K562 (cell line): ENCODE measurements around the gene PHETA1. TPM values are rescaled to one million over a fixed set of nuclear protein-coding genes. Genes with fewer than 3 reads are reported as not detected.

Source experiments
- ATAC-seq: fragments of 200-7000 bp; cut with Tn5 transposase; 3 replicates; pipeline ENCODE4 v1.9.1; 2020; ENCODE audit warnings: moderate library complexity
- BruUV-seq: library from RNA; stranded (reverse); fragments of 400-500 nt; replicated peaks from 2 replicates; lab custom pipeline; 2021; lab: Mats Ljungman, UMichigan
- CTCF ChIA-PET: fragments of 300-600 bp; formaldehyde crosslinking; extraction: SDS; loops from one replicate; lab custom pipeline; 2021; ENCODE audit warnings: low intra/inter-chr PET ratio; lab: Yijun Ruan, JAX
- POLR2A ChIA-PET: fragments of 300-600, 350-650 bp; sonication (Branson Sonifier 250); formaldehyde crosslinking; extraction: SDS; loops from one replicate; lab custom pipeline; 2021; ENCODE audit warnings: antibody characterized with exemption, inconsistent platforms; lab: Yijun Ruan, JAX
- DNase-seq, 4 experiments: peaks; one replicate each; pipeline versions ENCODE4 v3.0.0 to v3.0.0-alpha.2; 2011 to 2018; ENCODE audit warnings: low spot score in 3 of 4, mixed read lengths in 3 of 4; ENCODE audit errors: extremely low read depth in 1 of 4
- FAIRE-seq: peaks from 2 replicates; lab custom pipeline; 2011; peaks lifted over from hg19 to GRCh38; lab: Jason Lieb, UNC
- H2AFZ ChIP-seq: 2 replicates; pipeline ENCODE4 v1.6.0; 2011; ENCODE audit warnings: low read depth, low read length, control low read depth, inconsistent platforms
- H3K27ac ChIP-seq: fragments of 200-600 bp; 3 replicates; pipeline ENCODE4 v1.8.0; 2011; ENCODE audit warnings: low read depth, mild to moderate bottlenecking, control low read depth, inconsistent platforms, low read length, moderate library complexity, mixed read lengths; ENCODE audit errors: extremely low read depth
- H3K27me3 ChIP-seq, 2 experiments: fragments of 300-600 bp in 1 of 2; 2 replicates in 1 of 2; 3 replicates in 1 of 2; pipeline versions ENCODE4 v1.6.0 to v1.8.0; 2011; ENCODE audit warnings: inconsistent platforms in 2 of 2, low read length in 2 of 2, mild to moderate bottlenecking in 1 of 2, mixed read lengths in 1 of 2, moderate library complexity in 1 of 2; ENCODE audit not compliant: control insufficient read depth in 2 of 2, insufficient read depth in 2 of 2
- H3K36me3 ChIP-seq: fragments of 300-600 bp; 3 replicates; pipeline ENCODE4 v1.8.0; 2011; ENCODE audit warnings: mild to moderate bottlenecking, low read length, inconsistent platforms; ENCODE audit not compliant: control insufficient read depth, insufficient read depth
- H3K4me1 ChIP-seq, 2 experiments: fragments of 200-600 bp in 1 of 2; replicated peaks in 1 of 2; 2 replicates in 1 of 2; 3 replicates in 1 of 2; pipeline versions ENCODE4 v1.5.1 to v1.8.0; 2011; ENCODE audit warnings: inconsistent platforms in 2 of 2, low read length in 2 of 2, mild to moderate bottlenecking in 1 of 2, mixed read lengths in 1 of 2, moderate library complexity in 1 of 2; ENCODE audit not compliant: control insufficient read depth in 2 of 2, insufficient read depth in 2 of 2
- H3K4me2 ChIP-seq: 2 replicates; pipeline ENCODE4 v1.6.1; 2011; ENCODE audit warnings: low read length, control low read depth, inconsistent platforms, mixed read lengths; ENCODE audit not compliant: insufficient read depth
- H3K4me3 ChIP-seq: fragments of 200-600 bp; sonication (generic), shearing (Covaris generic); 2 replicates; pipeline ENCODE4 v1.5.1; 2016; ENCODE audit warnings: control low read depth, inconsistent platforms
- H3K79me2 ChIP-seq: fragments of 200-600 bp; 3 replicates; pipeline ENCODE4 v1.8.0; 2011; ENCODE audit warnings: low read length, inconsistent platforms; ENCODE audit not compliant: control insufficient read depth, insufficient read depth
- H3K9ac ChIP-seq, 2 experiments: 2 replicates each; pipeline versions ENCODE4 v1.6.0 to v1.6.1; 2011; ENCODE audit warnings: low read depth in 2 of 2, low read length in 2 of 2, control low read depth in 1 of 2, inconsistent platforms in 1 of 2, mild to moderate bottlenecking in 1 of 2, mixed read lengths in 1 of 2; ENCODE audit not compliant: insufficient read depth in 1 of 2
- H3K9me1 ChIP-seq: one replicate; pipeline ENCODE4 v1.6.0; 2011; ENCODE audit warnings: inconsistent platforms, mild to moderate bottlenecking, low read length, moderate library complexity; ENCODE audit not compliant: control insufficient read depth, insufficient read depth
- H3K9me3 ChIP-seq: replicated peaks from 2 replicates; pipeline ENCODE4 v1.5.1; 2011; ENCODE audit warnings: low read depth, low read length, inconsistent platforms; ENCODE audit not compliant: control insufficient read depth, insufficient read depth
- H4K20me1 ChIP-seq: replicated peaks from 2 replicates; pipeline ENCODE4 v1.6.1; 2011; ENCODE audit warnings: low read length, inconsistent platforms, mixed read lengths; ENCODE audit not compliant: control insufficient read depth, insufficient read depth
- DEAF1 ChIP-seq: fragments of 450-650 bp; formaldehyde crosslinking; IDR thresholded peaks from 2 replicates; pipeline ENCODE4 v1.4.0; 2020; ENCODE audit warnings: mild to moderate bottlenecking, moderate library complexity
- FOXA1 ChIP-seq: fragments of 450-650 bp; IDR thresholded peaks from 2 replicates; pipeline ENCODE4 v1.6.1; 2016; ENCODE audit warnings: mild to moderate bottlenecking, borderline replicate concordance
- KAT7 ChIP-seq: sonication (generic); formaldehyde crosslinking; IDR thresholded peaks from 2 replicates; pipeline ENCODE4 v1.8.0; 2022; ENCODE audit warnings: missing genetic modification reagents, mild to moderate bottlenecking, borderline replicate concordance
- POLR3G ChIP-seq: IDR thresholded peaks from 2 replicates; pipeline ENCODE4 v1.6.1; 2011; ENCODE audit not compliant: insufficient read length, insufficient replicate concordance; ENCODE audit errors: extremely low read depth
- RFX1 ChIP-seq: fragments of 450-650 bp; IDR thresholded peaks from 2 replicates; pipeline ENCODE4 v1.6.1; 2016; ENCODE audit warnings: mild to moderate bottlenecking, moderate library complexity
- TRIM28 ChIP-seq: fragments of 450-650 bp; IDR thresholded peaks from 2 replicates; pipeline ENCODE4 v1.6.1; 2017
- ZNF444 ChIP-seq: fragments of 250-450 bp; sonication (Bioruptor Pico); IDR thresholded peaks from 2 replicates; pipeline ENCODE4 v1.4.0; 2020; ENCODE audit warnings: mild to moderate bottlenecking, moderate library complexity
- ZNF79 ChIP-seq: fragments of 250-450 bp; sonication (Bioruptor Pico); IDR thresholded peaks from 2 replicates; pipeline ENCODE4 v1.4.0; 2020; ENCODE audit warnings: low read depth, mild to moderate bottlenecking, moderate library complexity
- WGBS: fragments of 100-300 bp; shearing (Covaris generic); methylation state at CpG from one replicate; pipeline ENCODE4 v1.1.6; 2016; ENCODE audit warnings: low coverage, mixed read lengths; ENCODE audit not compliant: insufficient coverage; ENCODE audit errors: missing lambda C conversion rate; 5-methylcytosine and 5-hydroxymethylcytosine counted together
- in situ Hi-C: fragments of 300-500 bp; cut with MboI; formaldehyde crosslinking; loops from 4 replicates; pipeline ENCODE4 v1.15.0; 2018; ENCODE audit warnings: inconsistent platforms, mixed read lengths
- intact Hi-C: fragments of 100-400 bp; cut with micrococcal nuclease; formaldehyde crosslinking; loops from 2 replicates; pipeline ENCODE4 v1.14.2; 2022
- polyA plus RNA-seq, 8 experiments: library from polyadenylated mRNA; depleted of rRNA in 4 of 8; stranded (reverse) in 5 of 8; unstranded in 3 of 8; fragments of >200 nt; fragmentation: Nextera tagmentation in 2 of 8; fragmentation: Illumina TruSeq in 1 of 8; extraction: Ambion mirVana in 2 of 8; extraction: Trizol in 1 of 8; gene quantifications; 2 replicates each; pipeline versions ENCODE4 v1.2.1 to v1.2.3, GENCODE V29; 2011 to 2014; ENCODE audit warnings: inconsistent platforms in 1 of 8, missing spikeins in 1 of 8
- total RNA-seq, 7 experiments: library from RNA; depleted of rRNA in 6 of 7; stranded (reverse); fragments of >200 nt in 6 of 7; fragmentation: Illumina TruSeq in 2 of 7; extraction: Trizol in 2 of 7; gene quantifications; 2 replicates each; pipeline versions ENCODE4 v1.2.1 to v1.2.3, GENCODE V29; 2011 to 2021; ENCODE audit warnings: low replicate concordance in 1 of 7
- TF ChIP-seq, protein P1 (sequence below), 2 experiments: fragments of 450-650 bp in 1 of 2; sonication (generic) in 1 of 2; formaldehyde crosslinking in 1 of 2; IDR thresholded peaks in 1 of 2; conservative IDR thresholded peaks in 1 of 2; 2 replicates each; pipeline versions ENCODE4 v1.6.1 to v1.8.1; 2016 to 2023; ENCODE audit warnings: mild to moderate bottlenecking in 2 of 2, moderate library complexity in 2 of 2, inconsistent platforms in 1 of 2, missing genetic modification reagents in 1 of 2
- TF ChIP-seq, protein P2 (sequence below): sonication (generic); formaldehyde crosslinking; IDR thresholded peaks from 2 replicates; pipeline ENCODE4 v1.8.0; 2023; ENCODE audit warnings: mild to moderate bottlenecking, missing genetic modification reagents
- TF ChIP-seq, protein P3 (sequence below): fragments of 450-650 bp; IDR thresholded peaks from 2 replicates; pipeline ENCODE4 v1.7.0; 2016; ENCODE audit warnings: borderline replicate concordance
- TF ChIP-seq, protein P4 (sequence below): fragments of 250-450 bp; sonication (Bioruptor Pico); IDR thresholded peaks from 2 replicates; pipeline ENCODE4 v1.9.0; 2021; ENCODE audit warnings: mild to moderate bottlenecking

PHETA1 gene
- total and polyA plus RNA-seq, 9 of the 15 experiments (the other 6 are each of a cell fraction or from before 2014, with no cell fraction given), result 0.03 to 12.4 (median 3.0) TPM

DNA sequence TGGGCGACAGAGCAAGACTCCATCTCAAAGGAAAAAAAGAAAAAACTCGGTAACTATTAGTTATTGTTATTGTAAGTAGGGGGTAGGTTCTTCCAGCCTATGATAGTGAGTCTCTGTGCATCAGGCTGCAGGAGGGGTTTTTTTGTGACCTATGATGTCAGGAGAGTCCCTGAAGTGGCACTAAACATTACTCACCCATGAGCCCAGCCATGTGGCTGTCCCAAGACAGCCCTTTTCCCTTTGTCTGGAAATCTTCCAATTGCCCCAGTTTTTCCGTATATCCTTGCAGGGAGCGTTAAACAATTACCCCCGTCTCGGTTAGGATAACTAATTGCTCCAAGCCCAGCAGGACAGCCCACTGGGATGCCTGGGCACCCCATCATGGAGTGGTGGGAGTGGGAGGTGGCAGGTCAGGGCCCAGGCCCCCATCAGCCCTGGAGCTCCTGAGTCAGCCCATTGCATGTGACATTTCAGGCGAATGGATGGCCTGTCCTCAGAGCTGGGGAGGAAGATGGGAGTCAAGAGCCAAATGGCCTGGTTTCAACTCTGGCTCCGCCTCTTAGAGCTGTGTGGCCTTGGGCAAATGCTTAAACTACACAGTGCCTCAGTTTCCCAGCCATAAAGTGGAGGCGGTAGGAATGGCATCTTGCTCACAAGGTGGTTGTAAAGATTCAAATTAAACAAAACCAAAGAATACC, 16.4 kb downstream of the PHETA1 start:
- ATAC-seq, result no peak
- Histone ChIP-seq H3K4me1 (no peaks in the 10 kb centered on the region), H3K9me1 (no peaks in the 10 kb centered on the region), H3K27ac (no peak overlapping the region), H3K27me3 (peaks cover 4 to 22% of the 10 kb centered on the region in 2 experiments; a peak in 3 of 5 replicates), H3K9ac (no peak overlapping the region)
- no peak for DNase-seq
- intact Hi-C loops, result no loop called here
- WGBS, result 16% methylated on average over 9 of the region's 9 CpGs
- TF ChIP-seq, protein P1, sequence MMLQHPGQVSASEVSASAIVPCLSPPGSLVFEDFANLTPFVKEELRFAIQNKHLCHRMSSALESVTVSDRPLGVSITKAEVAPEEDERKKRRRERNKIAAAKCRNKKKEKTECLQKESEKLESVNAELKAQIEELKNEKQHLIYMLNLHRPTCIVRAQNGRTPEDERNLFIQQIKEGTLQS (IDR thresholded peaks at IDR 0.05), result no peak
- TF ChIP-seq, protein P1 (CRISPR knock-in tag; conservative IDR thresholded peaks at IDR 0.05), result no peak
- TF ChIP-seq ZNF79 (no peak), ZNF444 (no peak), FOXA1 (no peak), POLR3G (no peak), KAT7 (CRISPR knock-in tag) (no peak), TRIM28 (no peak), RFX1 (no peak), DEAF1 (CRISPR knock-in tag) (no peak)
- TF ChIP-seq, protein P2, sequence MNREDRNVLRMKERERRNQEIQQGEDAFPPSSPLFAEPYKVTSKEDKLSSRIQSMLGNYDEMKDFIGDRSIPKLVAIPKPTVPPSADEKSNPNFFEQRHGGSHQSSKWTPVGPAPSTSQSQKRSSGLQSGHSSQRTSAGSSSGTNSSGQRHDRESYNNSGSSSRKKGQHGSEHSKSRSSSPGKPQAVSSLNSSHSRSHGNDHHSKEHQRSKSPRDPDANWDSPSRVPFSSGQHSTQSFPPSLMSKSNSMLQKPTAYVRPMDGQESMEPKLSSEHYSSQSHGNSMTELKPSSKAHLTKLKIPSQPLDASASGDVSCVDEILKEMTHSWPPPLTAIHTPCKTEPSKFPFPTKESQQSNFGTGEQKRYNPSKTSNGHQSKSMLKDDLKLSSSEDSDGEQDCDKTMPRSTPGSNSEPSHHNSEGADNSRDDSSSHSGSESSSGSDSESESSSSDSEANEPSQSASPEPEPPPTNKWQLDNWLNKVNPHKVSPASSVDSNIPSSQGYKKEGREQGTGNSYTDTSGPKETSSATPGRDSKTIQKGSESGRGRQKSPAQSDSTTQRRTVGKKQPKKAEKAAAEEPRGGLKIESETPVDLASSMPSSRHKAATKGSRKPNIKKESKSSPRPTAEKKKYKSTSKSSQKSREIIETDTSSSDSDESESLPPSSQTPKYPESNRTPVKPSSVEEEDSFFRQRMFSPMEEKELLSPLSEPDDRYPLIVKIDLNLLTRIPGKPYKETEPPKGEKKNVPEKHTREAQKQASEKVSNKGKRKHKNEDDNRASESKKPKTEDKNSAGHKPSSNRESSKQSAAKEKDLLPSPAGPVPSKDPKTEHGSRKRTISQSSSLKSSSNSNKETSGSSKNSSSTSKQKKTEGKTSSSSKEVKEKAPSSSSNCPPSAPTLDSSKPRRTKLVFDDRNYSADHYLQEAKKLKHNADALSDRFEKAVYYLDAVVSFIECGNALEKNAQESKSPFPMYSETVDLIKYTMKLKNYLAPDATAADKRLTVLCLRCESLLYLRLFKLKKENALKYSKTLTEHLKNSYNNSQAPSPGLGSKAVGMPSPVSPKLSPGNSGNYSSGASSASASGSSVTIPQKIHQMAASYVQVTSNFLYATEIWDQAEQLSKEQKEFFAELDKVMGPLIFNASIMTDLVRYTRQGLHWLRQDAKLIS, result no peak
- TF ChIP-seq, protein P3, sequence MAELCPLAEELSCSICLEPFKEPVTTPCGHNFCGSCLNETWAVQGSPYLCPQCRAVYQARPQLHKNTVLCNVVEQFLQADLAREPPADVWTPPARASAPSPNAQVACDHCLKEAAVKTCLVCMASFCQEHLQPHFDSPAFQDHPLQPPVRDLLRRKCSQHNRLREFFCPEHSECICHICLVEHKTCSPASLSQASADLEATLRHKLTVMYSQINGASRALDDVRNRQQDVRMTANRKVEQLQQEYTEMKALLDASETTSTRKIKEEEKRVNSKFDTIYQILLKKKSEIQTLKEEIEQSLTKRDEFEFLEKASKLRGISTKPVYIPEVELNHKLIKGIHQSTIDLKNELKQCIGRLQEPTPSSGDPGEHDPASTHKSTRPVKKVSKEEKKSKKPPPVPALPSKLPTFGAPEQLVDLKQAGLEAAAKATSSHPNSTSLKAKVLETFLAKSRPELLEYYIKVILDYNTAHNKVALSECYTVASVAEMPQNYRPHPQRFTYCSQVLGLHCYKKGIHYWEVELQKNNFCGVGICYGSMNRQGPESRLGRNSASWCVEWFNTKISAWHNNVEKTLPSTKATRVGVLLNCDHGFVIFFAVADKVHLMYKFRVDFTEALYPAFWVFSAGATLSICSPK, result no peak
- TF ChIP-seq, protein P4, sequence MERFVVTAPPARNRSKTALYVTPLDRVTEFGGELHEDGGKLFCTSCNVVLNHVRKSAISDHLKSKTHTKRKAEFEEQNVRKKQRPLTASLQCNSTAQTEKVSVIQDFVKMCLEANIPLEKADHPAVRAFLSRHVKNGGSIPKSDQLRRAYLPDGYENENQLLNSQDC, result no peak
- TF ChIP-seq, all 486 proteins: peak for 0
- Histone ChIP-seq H3K4me3 (no peak overlapping the region), H3K36me3 (no peaks in the 10 kb centered on the region), H2AFZ (no peak overlapping the region), H4K20me1 (no peaks in the 10 kb centered on the region), H3K79me2 (no peaks in the 10 kb centered on the region), H3K4me2 (no peak overlapping the region), H3K9me3 (peaks cover 4% of the 10 kb centered on the region; the same call in 1 of the 2 replicates)
- FAIRE-seq, result no peak
- no TSS peak for BruUV-seq
- CTCF ChIA-PET, result no interaction called here
- in situ Hi-C loops, result no loop called here
- POLR2A ChIA-PET, result no interaction called here
